SHP77 (cell line): ENCODE measurements around the gene MED16.

Experiments used
- DNase-seq, 2 experiments: peaks; one replicate each; lab custom pipeline; 2025; lab: John Stamatoyannopoulos, UW

The MED16 gene, protein sequence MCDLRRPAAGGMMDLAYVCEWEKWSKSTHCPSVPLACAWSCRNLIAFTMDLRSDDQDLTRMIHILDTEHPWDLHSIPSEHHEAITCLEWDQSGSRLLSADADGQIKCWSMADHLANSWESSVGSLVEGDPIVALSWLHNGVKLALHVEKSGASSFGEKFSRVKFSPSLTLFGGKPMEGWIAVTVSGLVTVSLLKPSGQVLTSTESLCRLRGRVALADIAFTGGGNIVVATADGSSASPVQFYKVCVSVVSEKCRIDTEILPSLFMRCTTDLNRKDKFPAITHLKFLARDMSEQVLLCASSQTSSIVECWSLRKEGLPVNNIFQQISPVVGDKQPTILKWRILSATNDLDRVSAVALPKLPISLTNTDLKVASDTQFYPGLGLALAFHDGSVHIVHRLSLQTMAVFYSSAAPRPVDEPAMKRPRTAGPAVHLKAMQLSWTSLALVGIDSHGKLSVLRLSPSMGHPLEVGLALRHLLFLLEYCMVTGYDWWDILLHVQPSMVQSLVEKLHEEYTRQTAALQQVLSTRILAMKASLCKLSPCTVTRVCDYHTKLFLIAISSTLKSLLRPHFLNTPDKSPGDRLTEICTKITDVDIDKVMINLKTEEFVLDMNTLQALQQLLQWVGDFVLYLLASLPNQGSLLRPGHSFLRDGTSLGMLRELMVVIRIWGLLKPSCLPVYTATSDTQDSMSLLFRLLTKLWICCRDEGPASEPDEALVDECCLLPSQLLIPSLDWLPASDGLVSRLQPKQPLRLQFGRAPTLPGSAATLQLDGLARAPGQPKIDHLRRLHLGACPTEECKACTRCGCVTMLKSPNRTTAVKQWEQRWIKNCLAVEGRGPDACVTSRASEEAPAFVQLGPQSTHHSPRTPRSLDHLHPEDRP

GRCh38 chr19:892894-893689 lies at the start of gene MED16, which contains the start of gene RNU6-9:
TSS of gene MED16 (minus strand) at chr19:893187. CDS start at chr19:891131, 2,056 bp downstream.
TSS of gene RNU6-9 (plus strand) at chr19:893484.
- DNase-seq, result peak; percentile 82 to 83

GRCh38 chr19:942133-942645 lies 49.2 kb upstream of the MED16 start:
- DNase-seq, result no peak

DNA sequence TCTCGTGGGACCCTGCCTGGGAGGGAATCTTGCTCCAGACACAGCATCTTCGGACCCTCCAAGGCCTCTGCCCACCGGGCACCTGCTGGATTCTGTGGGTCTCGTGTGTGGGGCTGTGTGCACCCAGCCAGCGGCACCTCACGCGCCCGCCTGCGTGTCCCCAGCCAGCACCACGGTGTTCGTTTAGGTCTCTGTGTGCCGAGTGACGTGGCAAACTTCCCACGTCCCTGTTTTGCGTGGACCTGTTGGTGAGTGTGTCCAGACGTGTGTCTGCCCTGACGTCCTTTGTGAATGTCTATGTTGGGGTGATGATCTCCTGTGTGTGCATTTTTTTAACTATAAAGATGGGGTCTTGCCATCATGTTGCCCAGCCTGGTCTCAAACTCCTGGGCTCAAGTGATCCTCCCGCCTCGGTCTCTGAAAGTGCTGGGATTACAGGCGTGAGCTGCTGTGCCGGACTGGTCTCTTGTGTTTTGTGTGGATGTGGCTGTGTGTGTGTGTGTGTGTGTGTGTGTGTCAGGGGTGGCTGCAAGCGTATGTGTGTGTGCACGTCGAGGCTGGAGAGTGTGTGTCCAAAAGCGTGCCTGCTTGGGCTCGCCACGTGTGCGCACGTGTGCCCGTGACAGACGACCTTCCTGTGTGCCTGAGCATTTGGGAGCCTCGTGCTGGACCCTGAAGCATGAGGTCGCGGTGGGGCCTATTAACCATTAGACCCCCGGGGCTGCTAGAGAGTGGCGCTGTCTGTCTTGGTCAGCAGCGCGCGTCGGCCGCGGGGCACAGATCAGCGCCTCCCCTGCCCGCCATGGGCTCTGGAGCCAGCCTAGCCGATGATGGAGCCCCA lies 48.5 kb upstream of the MED16 start:
- DNase-seq, result no peak

- peak; percentile 68 to 78 for DNase-seq
These were observed 47.8 kb upstream of the MED16 start for GRCh38 chr19:940591-941291.

DNA sequence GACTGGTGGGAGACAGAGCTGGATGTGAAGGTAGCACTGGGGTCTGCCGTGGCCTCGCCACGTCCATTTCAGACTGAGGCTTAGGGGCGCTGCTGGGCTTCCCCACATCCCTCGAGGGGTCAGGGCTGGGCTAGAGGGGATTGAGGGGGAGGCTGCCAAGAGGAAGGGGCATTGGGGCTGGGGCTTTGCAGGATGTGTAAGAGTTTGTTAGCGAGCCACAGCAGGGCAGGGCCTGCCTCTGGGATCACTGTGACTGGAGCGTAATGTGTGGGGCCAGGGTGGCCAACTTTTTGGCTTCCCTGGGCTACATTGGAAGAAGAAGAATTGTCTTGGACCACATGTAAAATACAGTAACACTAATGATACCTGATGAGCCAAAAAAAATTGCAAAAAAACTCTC lies 46.9 kb upstream of the MED16 start:
- DNase-seq, result no peak

GRCh38 chr19:939439-939838 lies 46.5 kb upstream of the MED16 start:
- no peak for DNase-seq

DNA sequence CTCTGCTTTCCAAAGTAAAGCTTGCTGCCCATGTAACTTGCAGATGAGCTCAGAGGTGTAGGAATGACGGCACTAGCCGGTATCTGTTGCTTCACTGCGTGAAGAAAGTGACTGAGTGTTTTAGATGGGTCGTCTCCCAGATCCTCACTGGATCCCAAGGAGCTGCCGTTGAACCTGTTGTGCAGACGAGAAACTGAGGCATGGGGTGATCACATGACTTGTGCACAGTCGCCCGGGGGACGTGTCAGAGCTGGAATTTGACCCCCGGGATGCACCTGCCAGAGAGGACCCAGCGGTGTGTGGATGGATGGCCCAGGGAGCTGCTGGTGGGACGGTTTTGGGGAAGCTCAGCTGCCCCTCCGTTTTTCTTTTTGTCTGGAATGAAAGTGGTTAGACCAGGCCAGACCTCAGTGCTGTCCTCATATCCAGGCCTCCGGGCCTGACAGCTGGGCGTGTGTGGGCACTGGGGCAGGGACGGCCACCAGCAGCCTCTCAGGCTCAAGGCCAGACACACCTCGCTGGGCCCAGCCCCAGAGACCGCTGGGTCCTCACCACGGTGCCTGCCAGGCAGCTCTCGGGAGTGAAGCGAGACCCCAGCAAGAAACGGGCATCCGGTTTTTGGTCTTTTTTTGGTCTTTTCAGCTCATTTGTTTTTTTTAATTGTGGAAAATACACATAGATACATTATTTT lies 45.4 kb upstream of the MED16 start:
- no peak for DNase-seq

DNA sequence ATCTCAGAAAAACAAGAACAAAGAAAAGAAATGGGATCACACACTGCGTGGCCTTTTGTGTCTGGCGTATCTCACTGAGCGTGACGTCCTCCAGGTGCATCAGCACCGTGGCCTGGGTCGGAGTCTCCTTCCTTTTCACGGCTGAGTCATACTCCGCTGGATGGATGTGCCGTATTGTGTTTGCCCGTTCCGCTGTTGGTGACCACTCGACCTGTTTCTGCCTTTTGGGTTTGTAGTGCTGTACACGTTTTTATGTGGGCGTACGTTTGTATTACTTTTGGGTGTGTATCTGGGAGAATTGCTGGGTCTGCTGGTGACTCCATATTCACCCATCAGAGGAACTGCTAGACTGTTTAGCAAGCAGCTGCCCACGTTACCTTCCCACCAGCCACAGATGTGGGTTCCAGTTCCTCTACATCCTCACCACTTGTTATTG lies 44.3 kb upstream of the MED16 start:
- no peak for DNase-seq

GRCh38 chr19:936175-936546 lies 43.2 kb upstream of the MED16 start:
- no peak for DNase-seq

DNA sequence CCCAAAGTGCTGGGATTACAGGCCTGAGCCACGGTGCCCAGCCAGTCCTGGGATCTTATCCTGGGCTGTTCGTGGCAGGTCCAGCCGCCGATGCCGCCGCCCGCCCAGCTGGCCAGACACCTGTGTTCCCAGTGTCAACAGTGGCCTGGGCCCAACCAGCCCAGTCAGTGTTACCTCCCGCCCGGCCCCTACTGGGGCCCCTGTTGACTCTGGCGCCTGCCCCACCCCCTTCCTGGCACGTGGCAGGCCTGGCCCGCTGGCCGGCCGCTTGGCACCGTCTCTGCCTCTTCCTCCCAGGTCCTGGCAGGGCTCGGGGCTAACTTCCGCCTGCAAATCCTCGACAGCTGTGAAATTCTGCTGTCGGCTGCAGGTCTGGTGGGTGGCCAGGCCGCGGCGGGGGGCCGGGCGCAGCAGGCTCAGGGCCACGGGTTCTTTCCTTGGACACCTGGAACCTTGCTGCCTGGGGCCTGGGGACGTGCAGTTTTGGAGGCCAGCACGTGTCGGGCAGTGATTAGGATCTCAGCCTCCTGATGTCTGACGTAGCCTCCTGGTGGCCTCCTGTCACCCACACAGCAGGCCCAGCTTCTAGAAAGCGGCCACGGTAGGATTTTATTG lies 42.0 kb upstream of the MED16 start:
- peak; percentile 84 to 91 for DNase-seq

- DNase-seq, result peak in 1 of 2 experiments; percentile 38
These were observed 41.3 kb upstream of the MED16 start for GRCh38 chr19:934197-934840.

DNA sequence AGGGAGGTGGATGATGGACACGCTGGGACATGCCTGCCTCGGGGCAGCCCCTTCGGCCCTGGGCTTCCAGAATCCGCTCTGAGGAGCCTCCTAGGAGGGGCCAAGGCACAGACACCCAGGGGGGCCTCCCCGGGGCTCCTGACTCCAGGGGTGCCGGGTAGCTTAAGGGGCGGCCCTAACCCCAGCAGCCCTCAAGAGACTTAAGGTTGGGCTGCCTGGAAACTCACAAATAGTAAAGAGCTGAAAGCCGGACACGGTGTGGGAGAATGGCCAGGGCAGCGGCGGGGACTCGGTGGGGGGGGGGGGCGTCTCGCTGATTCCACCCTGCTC lies 40.5 kb upstream of the MED16 start:
- no peak for DNase-seq

- no peak for DNase-seq
These were observed 39.9 kb upstream of the MED16 start for GRCh38 chr19:932648-933552.

DNA sequence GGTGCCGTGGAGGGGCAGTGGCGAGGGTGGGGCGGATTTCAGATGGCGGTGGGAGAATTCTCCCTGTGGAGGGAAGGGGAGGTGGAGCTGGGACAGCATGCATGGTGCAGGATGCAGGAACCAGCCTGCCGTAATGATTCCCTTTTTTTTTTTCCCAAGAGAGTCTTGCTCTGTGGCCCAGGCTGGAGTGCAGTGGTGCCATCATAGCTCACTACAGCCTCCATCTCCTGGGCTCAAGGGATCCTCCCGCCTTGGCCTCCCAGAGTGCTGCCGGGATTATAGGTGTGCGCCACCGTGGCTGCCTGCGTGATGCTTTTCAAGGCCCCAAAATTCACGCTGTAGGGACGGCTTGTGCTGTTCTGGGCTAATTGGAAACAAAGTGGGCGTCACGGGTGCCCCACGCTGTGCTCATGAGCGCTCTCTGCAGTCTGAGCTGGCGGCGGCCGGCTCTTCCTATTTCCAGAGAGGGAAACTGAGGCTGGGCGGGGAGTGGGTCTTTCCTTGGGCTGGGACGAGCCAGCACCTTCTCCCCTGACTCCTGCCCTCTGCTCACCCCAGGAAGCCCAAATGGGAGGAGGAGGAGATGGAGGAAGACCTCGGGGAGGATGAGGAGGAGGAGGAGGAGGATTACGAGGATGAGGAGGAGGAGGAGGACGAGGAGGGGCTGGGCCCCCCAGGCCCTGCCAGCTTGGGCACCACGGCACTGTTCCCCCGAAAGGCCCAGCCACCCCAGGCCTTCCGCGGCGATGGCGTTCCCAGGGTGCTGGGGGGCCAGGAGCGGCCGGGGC lies 39.1 kb upstream of the MED16 start:
- no peak for DNase-seq

DNA sequence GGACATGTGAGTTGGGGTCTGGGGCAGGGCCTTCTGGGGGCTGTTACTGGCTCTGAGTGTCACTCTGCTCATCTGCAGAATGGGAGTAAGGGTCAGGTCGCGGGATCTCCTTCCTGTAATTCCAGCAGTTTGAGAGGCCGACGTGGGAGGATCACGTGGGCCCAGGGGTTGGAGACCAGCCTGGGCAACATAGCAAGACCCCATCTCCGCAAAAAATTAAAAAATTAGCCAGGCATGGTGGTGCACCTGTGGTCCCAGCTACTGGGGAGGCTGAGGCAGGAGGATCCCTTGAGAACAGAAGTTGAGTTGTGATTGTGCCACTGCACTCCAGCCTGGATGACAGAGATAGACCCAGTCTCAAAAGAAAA lies 36.9 kb upstream of the MED16 start:
- no peak for DNase-seq

DNA sequence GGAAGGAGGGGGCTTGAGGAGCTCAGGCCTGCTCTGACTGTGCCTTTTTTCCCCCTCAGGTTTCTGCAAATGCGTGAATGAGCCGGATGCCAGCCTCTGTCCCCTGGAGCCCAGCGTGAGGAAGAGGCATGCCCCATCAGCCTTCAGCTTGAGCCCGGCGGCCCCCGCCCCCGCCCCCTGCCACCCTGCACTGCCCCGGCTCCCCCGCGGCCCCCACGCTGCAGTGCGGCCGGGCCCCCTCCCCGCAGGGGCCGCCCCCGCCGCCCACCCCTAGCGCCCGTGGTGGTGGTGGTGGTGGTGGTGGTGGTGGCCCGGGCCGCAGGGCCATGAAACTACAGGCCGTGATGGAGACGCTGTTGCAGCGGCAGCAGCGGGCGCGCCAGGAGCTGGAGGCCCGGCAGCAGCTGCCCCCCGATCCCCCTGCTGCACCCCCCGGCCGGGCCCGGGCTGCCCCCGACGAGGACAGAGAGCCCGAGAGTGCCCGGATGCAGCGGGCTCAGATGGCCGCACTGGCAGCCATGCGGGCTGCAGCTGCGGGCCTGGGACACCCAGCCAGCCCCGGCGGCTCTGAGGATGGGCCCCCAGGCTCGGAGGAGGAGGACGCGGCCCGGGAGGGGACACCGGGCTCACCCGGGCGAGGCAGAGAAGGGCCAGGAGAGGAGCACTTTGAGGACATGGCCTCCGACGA lies 36.4 kb upstream of the MED16 start:
- no peak for DNase-seq
